ENCODE data around the gene RBP2.

DNA sequence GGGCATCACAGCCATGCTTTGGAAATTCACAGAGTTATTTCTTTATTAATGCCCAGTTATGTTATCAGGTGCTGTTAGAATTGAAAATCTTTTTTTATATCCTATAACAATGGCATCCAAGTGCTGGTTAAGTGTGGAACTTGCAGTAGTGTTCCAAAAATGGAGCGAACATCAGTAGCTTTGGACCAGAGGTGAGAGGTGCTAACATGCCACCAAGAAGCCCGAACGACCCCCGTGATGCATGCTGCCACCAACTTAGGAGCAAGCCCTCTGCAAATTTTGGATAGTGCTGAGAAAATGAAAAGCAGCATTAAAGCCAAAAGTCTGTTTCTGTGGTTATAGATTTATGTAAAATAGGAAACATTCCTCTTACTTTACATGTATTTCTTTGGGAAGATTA lies 38.4 kb upstream of the RBP2 start:
- no peak for TF ChIP-seq POLR2A (IDR thresholded peaks at IDR 0.05; ENCODE audit: low read depth, low read length)
- TF ChIP-seq, protein P1, sequence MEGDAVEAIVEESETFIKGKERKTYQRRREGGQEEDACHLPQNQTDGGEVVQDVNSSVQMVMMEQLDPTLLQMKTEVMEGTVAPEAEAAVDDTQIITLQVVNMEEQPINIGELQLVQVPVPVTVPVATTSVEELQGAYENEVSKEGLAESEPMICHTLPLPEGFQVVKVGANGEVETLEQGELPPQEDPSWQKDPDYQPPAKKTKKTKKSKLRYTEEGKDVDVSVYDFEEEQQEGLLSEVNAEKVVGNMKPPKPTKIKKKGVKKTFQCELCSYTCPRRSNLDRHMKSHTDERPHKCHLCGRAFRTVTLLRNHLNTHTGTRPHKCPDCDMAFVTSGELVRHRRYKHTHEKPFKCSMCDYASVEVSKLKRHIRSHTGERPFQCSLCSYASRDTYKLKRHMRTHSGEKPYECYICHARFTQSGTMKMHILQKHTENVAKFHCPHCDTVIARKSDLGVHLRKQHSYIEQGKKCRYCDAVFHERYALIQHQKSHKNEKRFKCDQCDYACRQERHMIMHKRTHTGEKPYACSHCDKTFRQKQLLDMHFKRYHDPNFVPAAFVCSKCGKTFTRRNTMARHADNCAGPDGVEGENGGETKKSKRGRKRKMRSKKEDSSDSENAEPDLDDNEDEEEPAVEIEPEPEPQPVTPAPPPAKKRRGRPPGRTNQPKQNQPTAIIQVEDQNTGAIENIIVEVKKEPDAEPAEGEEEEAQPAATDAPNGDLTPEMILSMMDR (IDR thresholded peaks at IDR 0.05; ENCODE audit: extremely low read depth in 1 of 2, insufficient read depth in 1 of 2, low read depth in 1 of 2, low read length in 2 of 2): no peak
- no peak for TF ChIP-seq EZH2 (IDR thresholded peaks at IDR 0.05; ENCODE audit: borderline replicate concordance, low read depth, low read length, severe bottlenecking)
- no peak for TF ChIP-seq MYC (IDR thresholded peaks at IDR 0.05; ENCODE audit: low read depth, low read length)
- TF ChIP-seq POLR2AphosphoS5 (IDR thresholded peaks at IDR 0.05; ENCODE audit: insufficient read depth, low read depth, low read length): no peak
- TF ChIP-seq, protein P2, sequence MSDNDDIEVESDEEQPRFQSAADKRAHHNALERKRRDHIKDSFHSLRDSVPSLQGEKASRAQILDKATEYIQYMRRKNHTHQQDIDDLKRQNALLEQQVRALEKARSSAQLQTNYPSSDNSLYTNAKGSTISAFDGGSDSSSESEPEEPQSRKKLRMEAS (IDR thresholded peaks at IDR 0.05; ENCODE audit: insufficient read depth, insufficient read length): no peak
- TF ChIP-seq GATA2 (IDR thresholded peaks at IDR 0.05; ENCODE audit: insufficient read depth, insufficient read length, low read depth, low read length): no peak
- TF ChIP-seq FOS (IDR thresholded peaks at IDR 0.05; ENCODE audit: borderline replicate concordance, insufficient read depth, low read length): no peak
